Lung (tissue), 12 donors: ENCODE results near the gene TM9SF2. TPM values are rescaled to one million over a fixed set of nuclear protein-coding genes. Genes with fewer than 3 reads are reported as not detected.
A peak's percentile ranks its signal among the peaks of the same experiment; 100 is the strongest.

Experiments
- ATAC-seq: fragments of 200-7000 bp; cut with Tn5 transposase; one replicate; pipeline ENCODE4 v1.9.1; 2020; ENCODE audit warnings: moderate number of reproducible peaks; ENCODE audit not compliant: insufficient read depth, low FRiP score
- DNase-seq, 3 donors: peaks; one replicate each; pipeline ENCODE4 v3.0.0-alpha.2; 2013 to 2017
- H3K27ac ChIP-seq, 2 donors: one replicate each; pipeline ENCODE4 v1.5.1; 2013; ENCODE audit warnings: mild to moderate bottlenecking in 2 of 2, moderate library complexity in 2 of 2, control low read depth in 1 of 2, inconsistent platforms in 1 of 2, low read depth in 1 of 2, low read length in 1 of 2
- H3K27me3 ChIP-seq, 3 donors: one replicate each; pipeline ENCODE4 v1.5.1; 2013; ENCODE audit warnings: low read length in 2 of 3; ENCODE audit not compliant: control insufficient read depth in 3 of 3, insufficient read depth in 3 of 3
- H3K36me3 ChIP-seq, 4 donors: one replicate each; pipeline ENCODE4 v1.5.1; 2013; ENCODE audit warnings: low read length in 4 of 4, mild to moderate bottlenecking in 1 of 4, moderate library complexity in 1 of 4; ENCODE audit not compliant: control insufficient read depth in 4 of 4, insufficient read depth in 4 of 4
- H3K4me1 ChIP-seq, 5 donors: one replicate each; pipeline ENCODE4 v1.5.1; 2013; ENCODE audit warnings: low read length in 5 of 5, mild to moderate bottlenecking in 2 of 5, moderate library complexity in 1 of 5; ENCODE audit not compliant: control insufficient read depth in 5 of 5, insufficient read depth in 5 of 5
- H3K4me3 ChIP-seq: one replicate; pipeline ENCODE4 v1.5.1; 2013; ENCODE audit warnings: mild to moderate bottlenecking, control low read depth, moderate library complexity
- H3K9ac ChIP-seq, 2 donors: one replicate each; pipeline ENCODE4 v1.5.1; 2013; ENCODE audit warnings: low read length in 2 of 2, control low read depth in 1 of 2; ENCODE audit not compliant: insufficient read depth in 1 of 2
- H3K9me3 ChIP-seq, 4 donors: one replicate each; pipeline ENCODE4 v1.5.1; 2013; ENCODE audit warnings: low read length in 3 of 4, mild to moderate bottlenecking in 1 of 4, moderate library complexity in 1 of 4; ENCODE audit not compliant: control insufficient read depth in 4 of 4, insufficient read depth in 3 of 4
- CTCF ChIP-seq: IDR thresholded peaks from 2 replicates; pipeline ENCODE4 v1.5.1; 2012; ENCODE audit warnings: mild to moderate bottlenecking; ENCODE audit errors: control extremely low read depth, extremely low read depth
- WGBS, 2 donors: extraction: QIAGEN DNeasy Blood & Tissue Kit; methylation state at CpG; one replicate each; pipeline ENCODE4 v1.1.7; 2013; 5-methylcytosine and 5-hydroxymethylcytosine counted together
- polyA plus RNA-seq, 2 donors: library from polyadenylated mRNA; stranded (reverse); fragments of 200-250 nt; gene quantifications; one replicate each; pipeline ENCODE4 v1.2.1, GENCODE V29; 2013
- total RNA-seq, 2 donors: library from RNA; depleted of rRNA in 1 of 2; stranded (reverse); fragments of >200 nt in 1 of 2; gene quantifications; one replicate each; pipeline ENCODE4 v1.2.1, GENCODE V29; 2014 to 2021
- donor health status: control.
- donor health status: control.
- donor health status: Bipolar disorder and iron deficiency.
- donor health status: healthy.
- donor health status: DM: yes; HTN: yes; CAD: no.

TM9SF2 gene
- total and polyA plus RNA-seq, 4 donors: 54.4 to 164 (median 110) TPM

DNA sequence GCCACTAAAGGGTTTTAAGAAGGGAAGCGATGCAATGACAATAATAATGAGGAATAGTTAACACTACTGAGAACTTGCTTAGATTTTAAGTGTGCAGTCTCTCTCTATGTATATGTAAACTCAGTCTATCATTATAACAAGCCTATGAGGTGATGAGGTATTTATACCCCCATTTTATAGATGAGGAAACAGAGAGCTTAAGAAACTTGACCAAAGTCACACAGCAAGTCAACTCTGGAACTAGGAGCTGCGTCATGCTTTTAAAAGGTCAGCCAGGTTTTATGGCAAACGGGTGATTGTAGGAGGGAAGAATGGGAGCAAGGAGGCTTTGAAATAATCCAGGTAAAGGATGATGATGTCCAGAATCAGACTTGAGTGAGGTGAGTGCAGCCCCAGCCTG, 103.4 kb downstream of the TM9SF2 start:
- Histone ChIP-seq H3K9ac (no peak overlapping the region), H3K9me3 (no peaks in the 10 kb centered on the region), H3K36me3 (no peaks in the 10 kb centered on the region), H3K4me3 (no peak overlapping the region), H3K27me3 (no peaks in the 10 kb centered on the region), H3K4me1 (peaks cover 0 to 8% (median 0%) of the 10 kb centered on the region in 5 donors), H3K27ac (no peak overlapping the region)
- ATAC-seq (no peak), DNase-seq (no peak)
- TF ChIP-seq CTCF: no peak
- 96 to 99% methylated on average over 3 of the region's 3 CpGs for WGBS, 2 donors

- Histone ChIP-seq H3K36me3 (no peaks in the 10 kb centered on the region), H3K9ac (peak overlapping the region in 1 of 2 donors; percentile 46)
Measured at GRCh38 chr13:99605420-99606323, 104.4 kb downstream of the TM9SF2 start.

GRCh38 chr13:99606324-99607066, 105.2 kb downstream of the TM9SF2 start, which contains the start of gene CLYBL:
Gene CLYBL (plus strand): TSS chr13:99606690.
- no peaks in the 10 kb centered on the region for H3K27me3 ChIP-seq

More at GRCh38 chr13:99605420-99606323, 104.4 kb downstream of the TM9SF2 start:
- 24 to 28% methylated on average over 18 of the region's 18 CpGs for WGBS, 2 donors
- no peak for TF ChIP-seq CTCF
- H3K27me3 ChIP-seq: no peaks in the 10 kb centered on the region
- DNase-seq: peak; percentile 67 to 86 (median 71)
- H3K9me3 ChIP-seq: no peaks in the 10 kb centered on the region
- no peak overlapping the region for H3K4me3 ChIP-seq
- H3K27ac ChIP-seq: peak overlapping the region; percentile 34 to 56
- peaks cover 0 to 8% (median 0%) of the 10 kb centered on the region in 5 donors for H3K4me1 ChIP-seq
- peak; percentile 24 for ATAC-seq

More at GRCh38 chr13:99606324-99607066, 105.2 kb downstream of the TM9SF2 start, which contains the start of gene CLYBL:
- 0 to 1% methylated on average over 47 to 73 of the region's 73 CpGs for WGBS, 2 donors
- Histone ChIP-seq H3K9me3 (no peaks in the 10 kb centered on the region), H3K9ac (peak within 1 kb of the TSS; percentile 40 to 75), H3K4me3 (peak within 1 kb of the TSS; percentile 80), H3K4me1 (peaks cover 0 to 8% (median 0%) of the 10 kb centered on the region in 5 donors), H3K27ac (peak within 1 kb of the TSS; percentile 92 to 94), H3K36me3 (no peaks in the 10 kb centered on the region)
- DNase-seq (peak; percentile 88 to 93 (median 92)), ATAC-seq (peak; percentile 99)
- TF ChIP-seq CTCF: no peak
